Measurements from ENCODE around the gene G6PC3. TPM values are rescaled to one million over a fixed set of nuclear protein-coding genes. Genes with fewer than 3 reads are reported as not detected.

The G6PC3 gene
- polyA plus RNA-seq, 2 of the 4 experiments (the other 2 are of a cell fraction), result 104 to 130 TPM

DNA sequence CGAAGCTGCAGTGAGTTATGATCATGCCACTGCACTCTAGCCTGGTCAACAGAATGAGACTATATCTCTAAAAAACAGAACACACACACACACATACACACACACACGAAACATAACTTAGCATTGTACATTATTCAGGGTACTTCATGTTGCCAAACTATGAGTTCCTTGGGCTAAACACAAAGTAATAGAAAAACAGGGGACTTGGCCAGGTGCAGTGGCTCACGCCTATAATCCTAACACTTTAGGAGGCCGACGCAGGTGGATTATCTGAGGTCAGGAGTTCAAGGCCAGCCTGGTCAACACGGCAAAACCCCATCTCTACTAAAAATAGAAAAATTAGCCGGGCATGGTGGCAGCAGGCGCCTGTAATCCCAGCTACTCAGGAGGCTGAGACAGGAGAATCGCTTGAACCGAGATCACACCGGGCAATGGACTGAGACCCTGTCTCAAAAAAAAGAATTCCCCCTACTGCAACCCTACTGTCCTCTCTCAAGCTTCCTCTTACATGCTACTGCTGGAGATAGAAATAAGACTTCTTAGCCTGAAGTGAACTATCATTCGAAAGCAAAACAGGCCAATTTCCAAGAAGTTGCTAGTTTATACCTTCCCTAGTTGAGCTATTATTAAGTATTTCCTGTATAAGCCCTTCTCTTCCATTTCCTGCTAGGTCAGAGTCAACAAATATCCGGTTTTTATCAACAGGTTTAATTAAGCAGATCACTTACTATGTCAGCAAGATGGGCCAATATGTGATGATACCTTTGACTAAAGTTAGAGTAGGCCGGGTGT lies 11.2 kb upstream of the G6PC3 start:
- WGBS (ENCODE audit: missing lambda C conversion rate), result 90% methylated on average over 14 of the region's 14 CpGs
- Histone ChIP-seq H3K27ac (no peak overlapping the region), H3K9me3 (no peaks in the 10 kb centered on the region), H3K4me3 (no peak overlapping the region), H3K4me1 (peaks cover 10% of the 10 kb centered on the region), H3K4me2 (no peak overlapping the region)
- CTCF ChIA-PET, result interaction anchor here (0.8 to 5.9 kb wide), 7 partner anchors 9 to 57 kb away, joined by 3 to 23 read pairs (median 3); no protein-coding TSS in a partner anchor
- FAIRE-seq (peak; percentile 13), ATAC-seq (no peak), DNase-seq (ENCODE audit: low read depth in 1 of 2, low spot score in 1 of 2) (no peak)
- TF ChIP-seq ZNF302 (CRISPR knock-in tag; IDR thresholded peaks at IDR 0.05), result no peak
- TF ChIP-seq MAX (IDR thresholded peaks at IDR 0.05), result no peak
- TF ChIP-seq, protein P1, sequence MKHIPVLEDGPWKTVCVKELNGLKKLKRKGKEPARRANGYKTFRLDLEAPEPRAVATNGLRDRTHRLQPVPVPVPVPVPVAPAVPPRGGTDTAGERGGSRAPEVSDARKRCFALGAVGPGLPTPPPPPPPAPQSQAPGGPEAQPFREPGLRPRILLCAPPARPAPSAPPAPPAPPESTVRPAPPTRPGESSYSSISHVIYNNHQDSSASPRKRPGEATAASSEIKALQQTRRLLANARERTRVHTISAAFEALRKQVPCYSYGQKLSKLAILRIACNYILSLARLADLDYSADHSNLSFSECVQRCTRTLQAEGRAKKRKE (CRISPR knock-in tag; IDR thresholded peaks at IDR 0.05; ENCODE audit: low read depth), result no peak
- no peak for TF ChIP-seq REST (IDR thresholded peaks at IDR 0.05)
- no peak for TF ChIP-seq MYC (IDR thresholded peaks at IDR 0.05; ENCODE audit: borderline replicate concordance, low read length)
- TF ChIP-seq HDAC2 (IDR thresholded peaks at IDR 0.05), result no peak
- TF ChIP-seq, protein P2, sequence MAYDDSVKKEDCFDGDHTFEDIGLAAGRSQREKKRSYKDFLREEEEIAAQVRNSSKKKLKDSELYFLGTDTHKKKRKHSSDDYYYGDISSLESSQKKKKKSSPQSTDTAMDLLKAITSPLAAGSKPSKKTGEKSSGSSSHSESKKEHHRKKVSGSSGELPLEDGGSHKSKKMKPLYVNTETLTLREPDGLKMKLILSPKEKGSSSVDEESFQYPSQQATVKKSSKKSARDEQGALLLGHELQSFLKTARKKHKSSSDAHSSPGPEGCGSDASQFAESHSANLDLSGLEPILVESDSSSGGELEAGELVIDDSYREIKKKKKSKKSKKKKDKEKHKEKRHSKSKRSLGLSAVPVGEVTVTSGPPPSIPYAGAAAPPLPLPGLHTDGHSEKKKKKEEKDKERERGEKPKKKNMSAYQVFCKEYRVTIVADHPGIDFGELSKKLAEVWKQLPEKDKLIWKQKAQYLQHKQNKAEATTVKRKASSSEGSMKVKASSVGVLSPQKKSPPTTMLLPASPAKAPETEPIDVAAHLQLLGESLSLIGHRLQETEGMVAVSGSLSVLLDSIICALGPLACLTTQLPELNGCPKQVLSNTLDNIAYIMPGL (CRISPR knock-in tag; IDR thresholded peaks at IDR 0.05; ENCODE audit: borderline replicate concordance), result no peak
- TF ChIP-seq FOXS1 (CRISPR knock-in tag; IDR thresholded peaks at IDR 0.05), result no peak
- POLR2A ChIA-PET, result interaction anchor here (0.8 to 1.5 kb wide), 2 partner anchors 16 to 31 kb away, joined by 3 to 4 read pairs; no protein-coding TSS in a partner anchor

DNA sequence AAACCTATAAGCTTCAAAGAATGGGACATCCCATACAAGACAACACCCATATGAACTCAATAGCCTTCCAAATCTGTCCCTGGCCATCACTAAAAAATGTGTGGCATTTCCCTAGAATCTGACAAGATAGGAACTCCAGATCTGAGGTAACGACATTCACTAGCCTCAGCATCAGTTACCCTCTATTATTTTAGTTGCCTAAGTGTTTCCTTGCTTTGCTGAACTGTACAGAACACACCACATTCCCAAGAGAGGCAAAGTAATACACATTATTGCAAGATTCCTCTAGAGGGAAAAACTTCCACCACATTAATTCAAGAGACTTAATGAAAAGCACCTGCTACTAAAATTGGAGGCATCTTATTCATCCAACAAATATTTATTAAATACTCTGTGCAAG lies 9.1 kb upstream of the G6PC3 start:
- ChIA-PET POLR2A (interaction anchor here (0.6 kb wide), 1 partner anchor 9 kb away, joined by 3 read pairs; no protein-coding TSS in a partner anchor), CTCF (interaction anchor here (0.6 to 6.5 kb wide), 5 partner anchors 20 to 117 kb away, joined by 4 to 27 read pairs (median 12); no protein-coding TSS in a partner anchor)
- H3K9me3 ChIP-seq, result no peaks in the 10 kb centered on the region
- WGBS (ENCODE audit: missing lambda C conversion rate), result 80% methylated on average over 1 of the region's 1 CpG
- FAIRE-seq (no peak), ATAC-seq (no peak), DNase-seq (ENCODE audit: low read depth in 1 of 2, low spot score in 1 of 2) (no peak)
- no peak overlapping the region for H3K4me3 ChIP-seq
- TF ChIP-seq HES2 (IDR thresholded peaks at IDR 0.05), result no peak
- no peak for TF ChIP-seq ESRRA (IDR thresholded peaks at IDR 0.05; ENCODE audit: borderline replicate concordance, low read length)
- TF ChIP-seq MAZ (IDR thresholded peaks at IDR 0.05; ENCODE audit: borderline replicate concordance, low read depth, low read length), result no peak
- TF ChIP-seq NFE2L2 (conservative IDR thresholded peaks at IDR 0.05; ENCODE audit: low read length), result no peak
- no peak for TF ChIP-seq HEYL (CRISPR knock-in tag; IDR thresholded peaks at IDR 0.05)
- no peak for TF ChIP-seq CHD2 (IDR thresholded peaks at IDR 0.05; ENCODE audit: low read length, partially characterized antibody)
- TF ChIP-seq, protein P3, sequence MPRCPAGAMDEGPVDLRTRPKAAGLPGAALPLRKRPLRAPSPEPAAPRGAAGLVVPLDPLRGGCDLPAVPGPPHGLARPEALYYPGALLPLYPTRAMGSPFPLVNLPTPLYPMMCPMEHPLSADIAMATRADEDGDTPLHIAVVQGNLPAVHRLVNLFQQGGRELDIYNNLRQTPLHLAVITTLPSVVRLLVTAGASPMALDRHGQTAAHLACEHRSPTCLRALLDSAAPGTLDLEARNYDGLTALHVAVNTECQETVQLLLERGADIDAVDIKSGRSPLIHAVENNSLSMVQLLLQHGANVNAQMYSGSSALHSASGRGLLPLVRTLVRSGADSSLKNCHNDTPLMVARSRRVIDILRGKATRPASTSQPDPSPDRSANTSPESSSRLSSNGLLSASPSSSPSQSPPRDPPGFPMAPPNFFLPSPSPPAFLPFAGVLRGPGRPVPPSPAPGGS (IDR thresholded peaks at IDR 0.05), result no peak
- no peak for TF ChIP-seq EP300 (IDR thresholded peaks at IDR 0.05)
- TF ChIP-seq CTCF (IDR thresholded peaks at IDR 0.05), result no peak
- TF ChIP-seq POLR2AphosphoS2 (conservative IDR thresholded peaks at IDR 0.05; ENCODE audit: low read length), result no peak
- no peak for TF ChIP-seq SMC3 (IDR thresholded peaks at IDR 0.05)
- no peak overlapping the region for H3K27ac ChIP-seq
- H3K4me2 ChIP-seq, result no peak overlapping the region
- H3K4me1 ChIP-seq, result peaks cover 18% of the 10 kb centered on the region

Measured in A549 (cell line).